Skeletal muscle cell (primary cell): ENCODE data around the gene CIC.

Experiments
- DNase-seq: peaks from one replicate; pipeline ENCODE4 v3.0.0-alpha.2; 2010; ENCODE audit warnings: low read depth
- H3K4me3 ChIP-seq: 2 replicates; pipeline ENCODE4 v1.5.1; 2011; ENCODE audit warnings: low read depth, mild to moderate bottlenecking, control low read depth, low read length, moderate library complexity

The CIC gene

GRCh38 chr19:42297039-42297438, 28.0 kb downstream of the CIC start:
- no peak for DNase-seq
- no peak overlapping the region for H3K4me3 ChIP-seq

DNA sequence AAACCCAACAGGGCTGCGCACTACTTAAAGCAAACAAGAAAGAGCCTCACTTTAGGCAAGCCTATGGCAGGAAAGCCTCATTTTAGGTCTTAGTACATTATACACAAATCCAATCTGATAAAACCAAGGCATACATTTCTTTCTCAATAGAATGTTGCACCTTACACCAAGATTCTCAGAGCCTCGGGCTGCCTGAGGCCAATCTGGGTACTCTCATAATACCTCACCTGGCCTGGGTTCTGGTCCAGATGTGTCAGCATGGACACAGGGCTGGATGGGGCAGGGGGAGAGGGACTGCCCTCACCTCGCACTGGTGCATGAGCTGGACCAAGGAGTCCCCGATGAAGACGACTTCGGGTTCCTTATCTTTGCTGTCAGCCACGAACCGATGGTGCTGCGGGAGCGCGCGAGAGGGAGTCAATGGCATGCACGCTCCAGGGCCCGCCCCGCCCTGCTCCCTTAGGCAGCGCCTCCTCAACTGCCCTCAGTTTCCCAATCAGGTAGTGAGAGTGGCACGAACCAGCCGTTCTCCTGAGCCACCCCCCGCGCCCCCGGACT, 32.7 kb downstream of the CIC start, which contains the start of gene PRR19:
Gene PRR19, plus strand, starts transcription at position 487 of the 558 bp plus-strand sequence. CDS start 7,453 bp downstream, outside the sequence.
- no peak for DNase-seq
- peak within 1 kb of the TSS; percentile 80 for H3K4me3 ChIP-seq

DNA sequence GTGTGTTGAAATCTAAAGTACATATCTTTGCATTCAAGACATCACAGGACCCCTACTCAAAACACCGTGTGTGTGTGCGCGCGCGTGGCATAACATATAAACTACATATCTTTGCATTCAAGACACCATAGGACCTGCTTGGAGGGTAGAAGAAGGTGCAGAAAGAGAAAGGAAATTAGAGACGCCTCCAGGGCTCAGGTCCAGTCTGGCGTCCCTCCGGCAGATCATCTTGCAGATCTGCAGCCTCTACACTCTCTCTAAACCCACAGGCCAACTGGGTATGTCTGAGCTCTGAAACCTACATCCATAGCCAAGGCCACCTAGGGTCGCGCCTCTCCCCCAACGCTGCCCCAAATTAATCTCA, 34.0 kb downstream of the CIC start:
- peak overlapping the region; percentile 80 for H3K4me3 ChIP-seq
- DNase-seq, result no peak

DNA sequence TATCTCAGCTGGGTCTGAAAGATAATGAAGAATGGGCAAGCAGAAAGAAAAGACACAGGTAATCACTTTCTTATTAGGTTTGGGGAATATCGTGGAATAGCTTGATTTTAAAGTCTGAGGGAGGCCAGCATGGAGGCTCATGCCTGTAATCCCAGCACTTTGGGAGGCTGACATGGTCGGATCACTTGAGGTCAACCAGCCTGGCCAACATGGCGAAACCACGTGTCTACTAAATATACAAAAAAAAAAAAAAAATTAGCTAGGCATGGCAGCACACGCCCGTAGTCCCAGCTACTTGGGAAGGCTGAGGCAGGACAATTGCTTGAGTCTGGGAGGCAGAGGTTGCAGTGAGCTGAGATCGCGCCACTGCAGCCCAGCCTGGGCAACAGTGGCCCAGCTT, 34.8 kb downstream of the CIC start:
- no peak for DNase-seq
- H3K4me3 ChIP-seq, result no peak overlapping the region

GRCh38 chr19:42306646-42307045, 37.6 kb downstream of the CIC start:
- no peak overlapping the region for H3K4me3 ChIP-seq
- no peak for DNase-seq

GRCh38 chr19:42309686-42310085, 40.6 kb downstream of the CIC start:
- DNase-seq, result no peak
- no peak overlapping the region for H3K4me3 ChIP-seq

DNA sequence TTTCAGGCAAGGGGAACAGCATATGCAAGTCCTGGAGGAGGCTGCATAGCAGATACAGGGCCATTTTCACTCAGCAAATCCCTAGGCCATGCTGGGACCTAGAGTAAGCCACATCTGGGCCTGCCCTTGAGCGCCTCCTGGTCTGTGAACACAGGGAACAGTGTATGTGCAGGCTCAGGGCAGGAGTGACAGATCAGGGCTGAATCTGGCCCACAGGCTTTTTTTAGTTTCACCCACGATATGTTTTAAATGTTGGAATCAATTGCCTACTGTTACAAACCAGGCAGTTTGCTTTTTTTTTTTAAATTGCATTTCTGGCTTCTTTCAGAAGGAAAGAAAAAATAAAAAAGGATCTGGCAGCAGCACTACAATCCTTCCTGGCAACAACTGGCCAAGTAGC, 42.6 kb downstream of the CIC start:
- DNase-seq, result no peak
- H3K4me3 ChIP-seq, result no peak overlapping the region

- DNase-seq, result no peak
- no peak overlapping the region for H3K4me3 ChIP-seq
Measured at GRCh38 chr19:42312370-42312769, 43.3 kb downstream of the CIC start.

- DNase-seq, result no peak
- H3K4me3 ChIP-seq, result peak within 1 kb of the TSS; percentile 57
Measured at GRCh38 chr19:42313096-42313839, 44.2 kb downstream of the CIC start, which contains the start of gene TMEM145. TMEM145 (plus strand) TSS chr19:42313309; CDS start chr19:42313377, 68 bp downstream.

DNA sequence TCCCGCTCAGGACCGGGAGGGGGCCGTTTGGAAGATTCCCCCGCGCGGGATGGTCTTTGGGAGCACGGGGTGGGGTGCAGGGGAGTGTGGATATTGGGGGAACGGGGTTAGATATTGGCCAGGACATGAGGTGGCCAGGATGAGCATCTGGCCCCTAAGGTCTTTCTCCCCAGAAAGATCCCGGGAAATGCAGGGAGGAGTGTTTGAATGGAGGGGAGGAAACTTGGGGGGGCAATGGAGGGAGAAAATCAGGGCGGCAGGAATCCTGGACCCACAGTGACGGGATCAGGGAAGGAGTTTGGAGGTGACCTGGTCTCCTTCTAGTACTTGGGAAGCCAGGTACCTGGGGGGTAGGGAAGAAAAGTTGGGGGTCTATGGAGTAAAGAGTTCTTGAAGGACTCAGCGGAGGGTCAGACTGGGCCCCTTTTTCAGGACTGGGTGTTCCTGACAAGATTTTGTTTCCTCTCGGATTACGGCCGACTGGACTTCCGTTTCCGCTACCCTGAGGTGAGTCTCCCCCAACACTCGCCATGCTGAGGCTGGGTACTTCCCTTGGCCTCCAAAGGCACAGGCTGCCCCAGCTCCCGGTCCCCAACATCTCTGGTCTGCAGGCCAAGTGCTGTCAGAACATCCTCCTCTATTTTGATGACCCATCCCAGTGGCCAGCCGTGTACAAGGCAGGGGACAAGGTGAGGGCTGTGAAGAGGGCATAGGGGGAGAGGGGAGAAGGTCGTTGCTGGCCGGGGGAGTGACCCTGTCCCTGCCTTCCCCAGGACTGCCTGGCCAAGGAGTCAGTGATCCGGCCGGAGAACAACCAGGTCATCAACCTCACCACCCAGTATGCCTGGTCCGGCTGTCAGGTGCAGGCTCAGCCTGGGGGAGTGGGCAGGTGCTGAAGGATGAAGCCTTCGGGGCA, 45.0 kb downstream of the CIC start:
- DNase-seq, result no peak
- no peak overlapping the region for H3K4me3 ChIP-seq

DNA sequence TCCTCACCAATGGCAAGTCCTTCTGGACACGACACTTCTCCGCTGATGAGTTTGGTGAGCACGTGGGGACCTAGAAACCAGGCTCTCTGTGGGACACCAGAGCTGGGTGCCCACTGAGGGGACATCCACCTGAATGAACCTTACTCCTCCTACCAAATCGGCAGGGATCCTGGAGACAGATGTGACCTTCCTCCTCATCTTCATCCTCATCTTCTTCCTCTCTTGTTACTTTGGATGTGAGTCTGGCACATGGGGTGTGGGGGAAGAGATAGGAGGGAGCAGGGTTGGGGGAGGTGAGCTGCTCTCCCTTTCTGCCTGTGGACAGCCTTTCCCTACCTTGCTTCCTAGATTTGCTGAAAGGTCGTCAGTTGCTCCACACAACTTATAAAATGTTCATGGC, 46.0 kb downstream of the CIC start:
- H3K4me3 ChIP-seq, result no peak overlapping the region
- no peak for DNase-seq

DNA sequence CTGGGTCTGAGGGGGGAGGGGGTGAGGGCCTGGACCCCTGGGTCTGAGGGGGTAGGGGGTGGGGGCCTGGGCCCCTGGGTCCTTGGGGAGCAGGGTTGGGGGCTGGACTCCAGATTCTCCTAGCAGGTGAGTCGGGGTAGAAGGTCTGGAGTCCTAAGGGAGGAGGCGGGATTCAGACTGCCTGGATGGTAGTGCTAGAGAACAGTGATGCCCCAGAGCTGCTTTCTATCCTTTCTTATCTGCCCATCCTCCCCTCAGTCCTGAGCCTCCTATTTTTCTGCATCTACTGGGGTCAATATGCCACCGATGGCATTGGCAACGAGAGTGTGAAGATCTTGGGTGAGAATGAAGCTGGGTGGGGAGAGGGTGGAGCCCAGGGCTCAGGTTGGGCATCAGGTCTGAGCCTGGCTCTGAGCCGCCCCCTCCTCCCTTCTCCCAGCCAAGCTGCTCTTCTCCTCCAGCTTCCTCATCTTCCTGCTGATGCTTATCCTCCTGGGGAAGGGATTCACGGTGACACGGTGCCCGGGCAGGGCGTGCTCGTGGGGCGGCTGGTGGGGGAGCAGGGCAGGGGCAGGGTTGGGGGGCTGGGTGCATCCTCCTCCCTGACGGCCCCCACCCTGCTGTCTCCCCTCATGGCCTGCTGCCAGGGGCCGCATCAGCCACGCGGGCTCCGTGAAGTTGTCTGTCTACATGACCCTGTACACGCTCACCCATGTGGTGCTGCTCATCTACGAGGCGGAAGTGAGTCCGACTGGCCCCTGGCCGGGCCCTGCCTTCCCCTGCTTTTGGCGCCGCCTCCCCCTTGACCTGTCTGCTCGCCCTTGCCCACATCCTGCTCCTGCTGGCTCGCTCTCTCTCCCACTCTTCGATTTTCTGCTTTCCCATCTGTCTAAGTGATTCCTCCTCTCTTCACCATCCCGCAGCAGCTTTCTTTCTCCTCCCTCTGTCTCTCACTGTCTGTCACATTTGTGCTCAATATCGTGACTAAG, 47.5 kb downstream of the CIC start:
- no peak overlapping the region for H3K4me3 ChIP-seq
- no peak for DNase-seq

DNA sequence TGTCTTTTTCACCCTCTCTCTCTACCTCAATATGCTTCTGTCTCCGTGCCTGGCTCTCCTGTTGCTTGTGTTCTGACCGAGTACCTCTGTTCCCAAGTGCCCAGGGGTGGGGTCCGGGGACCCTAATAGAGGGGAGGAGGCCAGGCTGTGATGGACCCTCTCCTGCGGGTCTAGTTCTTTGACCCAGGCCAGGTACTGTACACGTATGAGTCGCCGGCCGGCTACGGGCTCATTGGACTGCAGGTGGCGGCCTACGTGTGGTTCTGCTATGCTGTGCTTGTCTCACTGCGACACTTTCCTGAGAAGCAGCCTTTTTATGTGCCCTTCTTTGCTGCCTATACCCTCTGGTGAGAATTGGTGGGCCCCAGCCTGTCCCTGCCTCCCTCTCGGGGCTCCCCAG, 48.5 kb downstream of the CIC start:
- H3K4me3 ChIP-seq, result no peak overlapping the region

GRCh38 chr19:42322305-42322704, 53.3 kb downstream of the CIC start:
- H3K4me3 ChIP-seq, result no peak overlapping the region
- DNase-seq, result no peak

More for the DNA sequence above, 48.5 kb downstream of the CIC start:
- no peak for DNase-seq

DNA sequence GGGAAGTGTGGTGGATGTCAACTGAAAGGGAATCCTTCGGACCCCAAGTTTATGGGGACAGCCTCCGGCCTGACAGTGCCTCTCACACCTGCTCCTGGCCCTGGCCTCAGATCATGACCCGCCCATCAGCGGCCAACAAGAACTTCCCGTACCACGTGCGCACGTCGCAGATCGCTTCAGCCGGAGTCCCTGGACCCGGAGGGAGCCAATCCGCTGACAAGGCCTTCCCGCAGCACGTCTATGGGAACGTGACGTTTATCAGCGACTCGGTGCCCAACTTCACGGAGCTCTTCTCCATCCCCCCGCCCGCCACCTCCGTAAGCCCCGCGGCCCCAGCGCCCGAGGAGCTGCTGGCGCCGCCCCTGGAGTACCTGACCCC, 54.4 kb downstream of the CIC start:
- DNase-seq, result no peak
- H3K4me3 ChIP-seq, result no peak overlapping the region

DNA sequence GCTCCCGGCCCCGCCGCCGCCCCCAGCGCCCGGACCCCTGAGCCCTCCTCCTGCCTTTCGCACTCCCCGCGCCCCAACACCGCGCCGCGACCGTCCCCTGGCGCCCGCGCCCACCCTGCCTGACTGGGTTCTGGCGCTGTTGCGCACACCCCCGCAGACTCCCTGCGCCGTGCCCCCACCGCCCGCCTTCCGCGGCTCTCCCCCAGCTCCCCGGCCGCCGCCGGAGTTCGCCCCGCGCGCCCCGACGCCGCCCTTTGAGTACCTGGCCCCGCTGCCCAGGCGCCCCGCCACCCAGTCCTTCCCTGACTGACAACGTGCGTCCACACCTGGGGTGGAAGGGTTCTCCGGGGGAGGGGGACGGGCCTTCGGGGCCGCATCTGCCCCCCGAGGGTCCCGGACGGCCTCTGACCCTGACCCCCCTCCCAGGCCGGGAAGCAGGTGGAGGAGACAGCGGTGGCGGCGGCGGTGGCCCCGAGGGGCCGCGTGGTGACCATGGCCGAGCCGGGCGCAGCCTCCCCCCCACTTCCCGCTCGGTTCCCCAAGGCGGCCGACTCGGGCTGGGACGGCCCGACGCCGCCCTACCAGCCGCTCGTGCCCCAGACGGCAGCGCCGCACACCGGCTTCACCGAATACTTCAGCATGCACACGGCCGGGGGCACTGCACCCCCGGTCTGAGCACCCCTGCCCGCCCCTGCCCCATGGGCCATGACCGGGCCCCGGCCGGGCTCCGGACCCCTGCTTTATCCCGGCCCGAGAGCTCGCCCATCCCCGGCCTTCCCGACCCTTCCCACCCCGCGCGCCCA, 55.0 kb downstream of the CIC start:
- H3K4me3 ChIP-seq, result no peak overlapping the region
- no peak for DNase-seq

DNA sequence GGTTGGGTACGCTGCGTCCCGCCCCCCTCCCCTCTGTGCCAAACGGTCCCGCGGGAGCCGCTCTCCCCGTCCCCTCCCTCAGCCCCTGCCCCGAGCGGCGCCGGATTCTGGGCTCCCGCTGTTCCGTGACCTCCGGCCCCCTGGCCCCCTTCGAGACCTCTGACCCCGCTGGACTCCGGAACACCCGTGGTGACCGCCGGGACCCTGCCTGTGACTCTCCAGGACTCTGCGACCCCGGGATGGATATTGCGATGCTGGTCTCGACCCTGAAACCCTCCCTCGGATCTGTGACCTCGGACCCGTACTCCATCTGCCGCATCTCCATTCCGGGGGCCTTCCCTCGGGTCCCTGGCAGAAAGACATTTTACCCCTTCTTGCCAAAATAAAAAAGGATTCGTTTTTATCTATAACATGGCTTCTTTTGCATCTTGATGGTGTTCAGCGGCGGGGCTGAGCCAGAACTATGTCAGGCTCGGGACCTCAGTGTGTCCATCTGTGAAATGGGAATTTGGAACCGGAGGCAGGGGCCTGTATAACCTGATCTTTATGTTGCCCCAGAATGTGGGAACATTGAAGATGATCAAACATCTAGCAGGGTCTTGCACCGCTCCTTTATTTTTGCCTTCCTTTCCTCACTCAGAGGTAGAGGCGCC, 55.7 kb downstream of the CIC start:
- peak overlapping the region; percentile 10 for H3K4me3 ChIP-seq
- DNase-seq, result no peak
